ENCODE results near the gene HOPX. TPM values are rescaled to one million over a fixed set of nuclear protein-coding genes. Genes with fewer than 3 reads are reported as not detected.

HOPX gene
- total RNA-seq, 1 donor from 2014 or later: 0.55 TPM

GRCh38 chr4:56651056-56651350 lies 30.1 kb downstream of the HOPX start:
- H3K4me3 Mint-ChIP-seq (ENCODE audit: low read depth): no peak overlapping the region
- TF ChIP-seq CTCF (IDR thresholded peaks at IDR 0.05; ENCODE audit: unreplicated experiment): no peak
- no peak for DNase-seq (ENCODE audit: low spot score, unreplicated experiment)
- H3K36me3 Mint-ChIP-seq (ENCODE audit: insufficient read depth): no peaks in the 10 kb centered on the region
- peaks cover 4% of the 10 kb centered on the region for H3K9me3 Mint-ChIP-seq (ENCODE audit: low read depth)
- H3K27ac Mint-ChIP-seq: no peak overlapping the region
- peaks cover 52% of the 10 kb centered on the region for H3K27me3 Mint-ChIP-seq
- peaks cover 3% of the 10 kb centered on the region for H3K4me1 Mint-ChIP-seq (ENCODE audit: low read depth)

- no peak overlapping the region for H3K27ac Mint-ChIP-seq
- DNase-seq (ENCODE audit: low spot score, unreplicated experiment): no peak
Measured at GRCh38 chr4:56650262-56651055, 30.6 kb downstream of the HOPX start.

GRCh38 chr4:56649445-56650261 lies 31.4 kb downstream of the HOPX start:
- TF ChIP-seq CTCF (IDR thresholded peaks at IDR 0.05; ENCODE audit: unreplicated experiment): no peak
- peaks cover 42% of the 10 kb centered on the region for H3K27me3 Mint-ChIP-seq
- no peak overlapping the region for H3K27ac Mint-ChIP-seq
- DNase-seq (ENCODE audit: low spot score, unreplicated experiment): no peak
- no peaks in the 10 kb centered on the region for H3K36me3 Mint-ChIP-seq (ENCODE audit: insufficient read depth)
- H3K4me1 Mint-ChIP-seq (ENCODE audit: low read depth): no peaks in the 10 kb centered on the region
- H3K9me3 Mint-ChIP-seq (ENCODE audit: low read depth): peaks cover 7% of the 10 kb centered on the region
- H3K4me3 Mint-ChIP-seq (ENCODE audit: low read depth): no peak overlapping the region

More at GRCh38 chr4:56650262-56651055, 30.6 kb downstream of the HOPX start:
- Mint-ChIP-seq H3K4me3 (ENCODE audit: low read depth) (no peak overlapping the region), H3K4me1 (ENCODE audit: low read depth) (peaks cover 3% of the 10 kb centered on the region), H3K9me3 (ENCODE audit: low read depth) (peaks cover 7% of the 10 kb centered on the region), H3K27me3 (peaks cover 50% of the 10 kb centered on the region), H3K36me3 (ENCODE audit: insufficient read depth) (no peaks in the 10 kb centered on the region)
- no peak for TF ChIP-seq CTCF (IDR thresholded peaks at IDR 0.05; ENCODE audit: unreplicated experiment)

- H3K27me3 Mint-ChIP-seq: peaks cover 34% of the 10 kb centered on the region
- H3K4me3 Mint-ChIP-seq (ENCODE audit: low read depth): no peak overlapping the region
- no peak for DNase-seq (ENCODE audit: low spot score, unreplicated experiment)
- H3K36me3 Mint-ChIP-seq (ENCODE audit: insufficient read depth): no peaks in the 10 kb centered on the region
- H3K9me3 Mint-ChIP-seq (ENCODE audit: low read depth): peaks cover 7% of the 10 kb centered on the region
- TF ChIP-seq CTCF (IDR thresholded peaks at IDR 0.05; ENCODE audit: unreplicated experiment): no peak
- H3K4me1 Mint-ChIP-seq (ENCODE audit: low read depth): no peaks in the 10 kb centered on the region
- H3K27ac Mint-ChIP-seq: no peak overlapping the region
Measured at GRCh38 chr4:56648824-56649151, 32.3 kb downstream of the HOPX start.

- no peaks in the 10 kb centered on the region for H3K4me1 Mint-ChIP-seq (ENCODE audit: low read depth)
Measured at GRCh38 chr4:56648021-56648823, 32.9 kb downstream of the HOPX start.

More at GRCh38 chr4:56648021-56648823, 32.9 kb downstream of the HOPX start:
- Mint-ChIP-seq H3K4me3 (ENCODE audit: low read depth) (no peak overlapping the region), H3K36me3 (ENCODE audit: insufficient read depth) (no peaks in the 10 kb centered on the region), H3K9me3 (ENCODE audit: low read depth) (peaks cover 7% of the 10 kb centered on the region), H3K27ac (no peak overlapping the region), H3K27me3 (peaks cover 28% of the 10 kb centered on the region)
- no peak for DNase-seq (ENCODE audit: low spot score, unreplicated experiment)
- TF ChIP-seq CTCF (IDR thresholded peaks at IDR 0.05; ENCODE audit: unreplicated experiment): no peak

Data from progenitor cell of endocrine pancreas (in vitro differentiated cells).